BE2C (cell line): ENCODE data around the gene FBXO40.

Experiments
- DNase-seq: peaks from one replicate; pipeline ENCODE4 v3.0.0-alpha.2; 2020
- H3K27me3 ChIP-seq: fragments of 250-450 bp; sonication (Bioruptor Pico); 2 replicates; pipeline ENCODE4 v1.5.1; 2020; ENCODE audit warnings: mild to moderate bottlenecking
- H3K36me3 ChIP-seq: fragments of 250-450 bp; sonication (Bioruptor Pico); 2 replicates; pipeline ENCODE4 v1.5.1; 2020; ENCODE audit warnings: mild to moderate bottlenecking
- H3K4me1 ChIP-seq: fragments of 250-450 bp; sonication (Bioruptor Pico); 2 replicates; pipeline ENCODE4 v1.5.1; 2020
- H3K4me3 ChIP-seq: 2 replicates; pipeline ENCODE4 v1.5.1; 2011; ENCODE audit warnings: low read depth, low read length
- H3K9me3 ChIP-seq: fragments of 250-450 bp; sonication (Bioruptor Pico); 2 replicates; pipeline ENCODE4 v1.5.1; 2020
- TF ChIP-seq, protein P1 (sequence below): IDR thresholded peaks from 2 replicates; pipeline ENCODE4 v1.5.1; 2012; ENCODE audit warnings: mild to moderate bottlenecking, low read depth, low read length

Gene FBXO40

DNA sequence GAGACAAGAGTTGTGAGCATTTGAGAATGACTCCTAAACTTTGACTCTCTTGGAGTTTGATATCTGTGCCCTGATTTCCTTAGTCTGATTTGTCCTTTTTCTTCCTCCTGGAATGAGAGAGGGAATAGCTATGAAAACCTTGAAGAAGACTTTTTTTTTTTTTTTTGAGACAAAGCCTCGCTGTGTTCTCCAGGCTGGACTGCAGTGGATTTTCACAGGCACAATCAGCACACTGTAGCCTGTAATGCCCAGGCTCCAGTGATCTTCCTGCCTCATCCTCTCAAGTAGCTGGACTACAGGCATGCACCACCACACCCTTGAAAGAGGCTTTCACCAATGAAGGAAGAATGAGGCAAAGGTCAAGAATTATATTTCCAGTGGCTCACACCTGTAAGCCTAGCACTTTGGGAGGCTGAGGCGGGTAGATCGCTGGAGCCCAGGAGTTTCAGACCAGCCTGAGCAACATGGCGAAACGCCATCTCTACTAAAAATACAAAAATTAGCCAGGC, 35.7 kb upstream of the FBXO40 start:
- DNase-seq, result no peak
- TF ChIP-seq, protein P1, sequence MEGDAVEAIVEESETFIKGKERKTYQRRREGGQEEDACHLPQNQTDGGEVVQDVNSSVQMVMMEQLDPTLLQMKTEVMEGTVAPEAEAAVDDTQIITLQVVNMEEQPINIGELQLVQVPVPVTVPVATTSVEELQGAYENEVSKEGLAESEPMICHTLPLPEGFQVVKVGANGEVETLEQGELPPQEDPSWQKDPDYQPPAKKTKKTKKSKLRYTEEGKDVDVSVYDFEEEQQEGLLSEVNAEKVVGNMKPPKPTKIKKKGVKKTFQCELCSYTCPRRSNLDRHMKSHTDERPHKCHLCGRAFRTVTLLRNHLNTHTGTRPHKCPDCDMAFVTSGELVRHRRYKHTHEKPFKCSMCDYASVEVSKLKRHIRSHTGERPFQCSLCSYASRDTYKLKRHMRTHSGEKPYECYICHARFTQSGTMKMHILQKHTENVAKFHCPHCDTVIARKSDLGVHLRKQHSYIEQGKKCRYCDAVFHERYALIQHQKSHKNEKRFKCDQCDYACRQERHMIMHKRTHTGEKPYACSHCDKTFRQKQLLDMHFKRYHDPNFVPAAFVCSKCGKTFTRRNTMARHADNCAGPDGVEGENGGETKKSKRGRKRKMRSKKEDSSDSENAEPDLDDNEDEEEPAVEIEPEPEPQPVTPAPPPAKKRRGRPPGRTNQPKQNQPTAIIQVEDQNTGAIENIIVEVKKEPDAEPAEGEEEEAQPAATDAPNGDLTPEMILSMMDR, result no peak
- Histone ChIP-seq H3K4me1 (no peaks in the 10 kb centered on the region), H3K36me3 (no peaks in the 10 kb centered on the region), H3K4me3 (no peak overlapping the region), H3K9me3 (no peaks in the 10 kb centered on the region), H3K27me3 (no peaks in the 10 kb centered on the region; the same call in 1 of the 2 replicates)

DNA sequence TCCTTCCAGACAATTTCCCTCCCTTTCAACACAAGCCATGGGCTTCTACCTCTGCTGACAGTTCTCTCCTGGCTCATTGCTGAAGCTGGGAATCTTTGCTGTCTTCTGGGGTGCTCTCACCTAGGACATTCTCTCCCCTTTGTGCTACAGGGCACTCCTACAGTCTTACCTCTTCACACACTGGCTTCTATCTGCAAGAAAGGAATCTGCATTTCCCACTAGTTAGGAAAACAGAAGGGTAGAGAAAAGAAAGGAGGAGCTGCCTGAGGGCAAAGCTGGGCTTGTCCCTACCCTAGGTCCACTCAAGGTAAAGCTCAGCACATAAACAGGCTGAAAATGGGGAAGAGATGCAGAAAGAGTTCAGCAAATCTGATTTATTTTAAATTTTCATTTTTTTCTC, 31.0 kb upstream of the FBXO40 start:
- H3K4me1 ChIP-seq, result no peaks in the 10 kb centered on the region
- H3K27me3 ChIP-seq, result no peaks in the 10 kb centered on the region; the same call in 1 of the 2 replicates
- H3K36me3 ChIP-seq, result no peaks in the 10 kb centered on the region
- H3K9me3 ChIP-seq, result no peaks in the 10 kb centered on the region
- no peak overlapping the region for H3K4me3 ChIP-seq
- DNase-seq, result no peak
- TF ChIP-seq, protein P1, result no peak

DNA sequence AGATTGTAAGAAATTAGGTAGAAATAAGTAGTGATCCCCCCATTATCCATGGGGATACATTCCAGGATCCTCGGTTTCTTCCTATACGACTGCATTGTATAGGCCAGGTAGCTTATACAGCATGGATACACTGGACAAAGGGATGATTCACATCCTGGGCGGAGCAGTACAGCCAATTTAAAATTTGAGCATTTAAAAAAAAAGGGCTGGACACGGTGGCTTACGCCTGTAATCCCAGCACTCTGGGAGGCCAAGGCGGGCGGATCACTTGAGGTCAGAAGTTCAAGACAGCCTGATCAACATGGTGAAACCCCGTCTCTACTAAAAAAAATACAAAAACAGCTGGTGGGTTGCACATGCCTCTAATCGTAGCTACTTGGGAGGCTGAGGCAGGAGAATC, 26.4 kb upstream of the FBXO40 start:
- Histone ChIP-seq H3K36me3 (no peaks in the 10 kb centered on the region), H3K27me3 (no peaks in the 10 kb centered on the region; the same call in 1 of the 2 replicates), H3K9me3 (no peaks in the 10 kb centered on the region), H3K4me1 (no peaks in the 10 kb centered on the region), H3K4me3 (no peak overlapping the region)
- TF ChIP-seq, protein P1, result no peak
- no peak for DNase-seq

DNA sequence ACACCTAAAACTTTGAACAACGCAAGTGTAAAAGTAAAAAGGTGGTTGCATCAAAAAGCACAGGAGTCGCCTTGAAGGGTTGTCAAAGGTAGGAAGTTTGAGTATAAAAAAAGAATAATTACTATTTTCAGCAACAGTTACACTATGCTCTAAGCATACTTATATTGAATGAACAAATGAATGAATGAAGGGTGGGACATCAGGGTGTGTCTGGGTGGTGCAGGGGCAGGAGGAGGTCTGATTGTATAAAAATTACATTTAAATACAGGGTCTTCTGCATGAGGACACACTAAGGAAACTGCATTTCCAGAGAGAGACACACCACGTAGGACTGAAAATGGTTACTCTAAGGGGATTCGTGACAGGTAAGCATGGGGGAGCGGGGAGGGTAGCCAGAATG, 25.5 kb upstream of the FBXO40 start, which contains the start of gene ARGFX:
Gene ARGFX, plus strand, starts transcription at position 301 of the 400 bp plus-strand sequence. CDS start 2,765 bp downstream, outside the sequence.
- DNase-seq, result no peak
- no peaks in the 10 kb centered on the region for H3K9me3 ChIP-seq
- no peaks in the 10 kb centered on the region; the same call in 1 of the 2 replicates for H3K27me3 ChIP-seq
- TF ChIP-seq, protein P1, result no peak
- H3K36me3 ChIP-seq, result no peaks in the 10 kb centered on the region
- H3K4me3 ChIP-seq, result no peak within 1 kb of the TSS
- no peaks in the 10 kb centered on the region for H3K4me1 ChIP-seq

DNA sequence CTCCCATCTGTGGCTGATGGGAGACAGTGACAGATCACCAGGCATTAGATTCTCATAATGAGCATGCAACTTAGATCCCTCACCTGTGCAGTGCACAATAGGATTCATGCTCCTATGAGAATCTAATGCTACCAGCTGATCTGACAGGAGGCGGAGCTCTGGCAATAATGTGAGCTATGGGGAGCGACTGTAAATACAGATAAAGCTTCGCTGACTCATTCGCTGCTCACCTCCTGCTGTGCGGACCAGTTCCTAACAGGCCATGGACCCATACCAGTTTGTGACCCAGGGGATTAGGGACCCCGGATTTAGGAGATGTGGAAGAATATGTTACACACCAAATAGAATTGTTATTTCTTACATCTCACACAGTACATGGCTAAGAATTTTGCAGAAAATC, 18.7 kb upstream of the FBXO40 start:
- H3K27me3 ChIP-seq, result no peaks in the 10 kb centered on the region; the same call in 1 of the 2 replicates
- no peaks in the 10 kb centered on the region for H3K36me3 ChIP-seq
- no peak overlapping the region for H3K4me3 ChIP-seq
- H3K9me3 ChIP-seq, result no peaks in the 10 kb centered on the region
- peak; percentile 26 for DNase-seq
- H3K4me1 ChIP-seq, result no peaks in the 10 kb centered on the region
- TF ChIP-seq, protein P1, result no peak

DNA sequence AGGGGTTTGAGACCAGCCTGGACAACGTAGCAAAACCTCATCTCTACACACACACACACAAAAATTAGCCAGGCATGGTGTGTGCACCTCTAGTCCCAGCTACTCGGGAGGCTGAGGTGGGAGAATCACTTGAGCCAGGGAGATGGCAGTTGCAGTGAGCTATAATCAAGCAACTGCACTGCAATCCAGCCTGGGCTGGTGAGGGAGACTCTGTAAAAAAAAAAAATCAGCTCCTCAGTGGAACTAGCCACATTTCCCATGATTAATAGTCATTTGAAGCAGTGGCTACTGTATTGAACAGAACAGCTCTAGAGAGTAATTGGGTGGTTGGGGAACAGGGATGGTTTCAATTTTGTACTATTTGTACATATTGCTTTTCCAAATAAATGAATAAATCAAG, 11.5 kb upstream of the FBXO40 start:
- H3K4me1 ChIP-seq, result no peaks in the 10 kb centered on the region
- H3K36me3 ChIP-seq, result no peaks in the 10 kb centered on the region
- no peak for DNase-seq
- H3K4me3 ChIP-seq, result no peak overlapping the region
- peaks cover 17% of the 10 kb centered on the region for H3K27me3 ChIP-seq
- TF ChIP-seq, protein P1, result no peak
- H3K9me3 ChIP-seq, result no peaks in the 10 kb centered on the region
